OCI-LY3 (cell line): ENCODE results near the gene RSBN1L.

Experiments used
- H2AFZ ChIP-seq: fragments of 200-600, 300-600 bp; shearing (Covaris generic); 2 replicates; pipeline ENCODE4 v1.6.0; 2014; ENCODE audit warnings: antibody characterized with exemption, low read depth, low read length
- H3K27ac ChIP-seq: fragments of 200-600, 300-600 bp; sonication (generic); 2 replicates; pipeline ENCODE4 v1.5.1; 2014; ENCODE audit warnings: mild to moderate bottlenecking, low read length, moderate library complexity, mixed read lengths
- H3K27me3 ChIP-seq: fragments of 200-600, 300-600 bp; sonication (generic); 2 replicates; pipeline ENCODE4 v1.6.1; 2014; ENCODE audit warnings: low read depth, low read length, mixed read lengths
- H3K36me3 ChIP-seq: fragments of 200-600, 300-600 bp; sonication (generic); replicated peaks from 2 replicates; pipeline ENCODE3; 2014; ENCODE audit warnings: low read depth, low read length, mixed read lengths
- H3K4me1 ChIP-seq: fragments of 300-600, 200-600 bp; sonication (generic); 2 replicates; pipeline ENCODE4 v1.6.1; 2014; ENCODE audit warnings: low read length, mixed read lengths
- H3K4me2 ChIP-seq: fragments of 200-600, 300-600 bp; sonication (generic); 2 replicates; pipeline ENCODE4 v1.6.1; 2014; ENCODE audit warnings: low read length, mixed read lengths
- H3K4me3 ChIP-seq: fragments of 300-600, 200-600 bp; sonication (generic); 2 replicates; pipeline ENCODE4 v1.5.1; 2014; ENCODE audit warnings: antibody characterized with exemption, mild to moderate bottlenecking, low read length, moderate library complexity
- H3K79me2 ChIP-seq: fragments of 300-600, 200-600 bp; shearing (Covaris generic); 2 replicates; pipeline ENCODE4 v1.6.1; 2014; ENCODE audit warnings: mild to moderate bottlenecking, low read length, mixed read lengths
- H3K9ac ChIP-seq: fragments of 300-600, 200-600 bp; shearing (Covaris generic); 2 replicates; pipeline ENCODE4 v1.6.0; 2014; ENCODE audit warnings: mild to moderate bottlenecking, low read length, moderate library complexity
- H3K9me3 ChIP-seq: fragments of 200-600, 300-600 bp; shearing (Covaris generic); 2 replicates; pipeline ENCODE4 v1.6.1; 2014; ENCODE audit warnings: low read length, mixed read lengths; ENCODE audit not compliant: insufficient read depth
- H4K20me1 ChIP-seq: fragments of 200-600, 300-600 bp; sonication (generic); 2 replicates; pipeline ENCODE4 v1.6.1; 2016; ENCODE audit warnings: low read length, mixed read lengths; ENCODE audit not compliant: insufficient read depth
- EZH2phosphoT487 ChIP-seq: fragments of 200-600 bp; shearing (Covaris generic); IDR thresholded peaks from 2 replicates; pipeline ENCODE4 v1.6.1; 2018; ENCODE audit warnings: antibody characterized with exemption, mixed run types, low read depth
- TF ChIP-seq, protein P1 (sequence below): fragments of 200-600, 300-600 bp; sonication (generic); IDR thresholded peaks from 2 replicates; pipeline ENCODE4 v1.5.1; 2014; ENCODE audit warnings: antibody characterized with exemption, low read length, low read depth

The RSBN1L gene

DNA sequence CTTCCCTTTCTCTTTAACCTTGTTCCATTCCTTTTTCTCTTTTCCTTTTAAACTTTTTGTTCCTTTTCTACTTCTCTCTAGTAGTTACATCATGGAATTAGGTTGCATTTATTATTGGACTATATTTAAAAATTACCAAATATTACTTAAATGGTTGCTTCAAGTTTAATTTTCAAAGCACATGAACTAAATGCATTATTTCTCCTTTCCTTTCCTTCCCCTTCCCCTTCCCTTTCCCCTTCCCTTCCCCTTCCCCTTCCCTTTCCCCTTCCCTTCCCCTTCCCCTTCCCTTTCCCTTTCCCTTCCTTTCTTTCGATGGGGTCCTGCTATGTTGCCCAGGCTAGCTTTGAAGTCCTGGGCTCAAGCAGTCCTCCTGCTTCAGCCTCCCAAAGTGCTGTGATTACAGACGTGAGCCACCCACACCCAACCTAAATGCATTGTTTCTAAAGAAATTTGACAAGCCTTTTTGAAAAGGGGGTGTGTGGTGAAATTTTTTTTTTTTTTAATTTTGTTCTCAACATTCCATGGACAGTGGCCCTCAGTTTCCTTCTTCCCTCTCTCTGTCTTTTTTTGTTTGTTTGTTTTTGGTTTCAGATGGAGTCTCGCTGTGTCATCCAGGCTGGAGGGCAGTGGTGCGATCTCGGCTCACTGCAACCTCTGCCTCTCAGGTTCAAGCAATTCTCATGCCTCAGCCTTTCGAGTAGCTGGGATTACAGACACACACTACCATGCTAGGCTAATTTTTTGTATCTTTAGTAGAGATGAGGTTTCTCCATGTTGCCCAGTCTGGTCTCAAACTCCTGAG, 70.7 kb downstream of the RSBN1L start:
- Histone ChIP-seq H4K20me1 (no peaks in the 10 kb centered on the region; the same call in 1 of the 2 replicates), H3K4me2 (no peak overlapping the region)
- TF ChIP-seq, protein P1, sequence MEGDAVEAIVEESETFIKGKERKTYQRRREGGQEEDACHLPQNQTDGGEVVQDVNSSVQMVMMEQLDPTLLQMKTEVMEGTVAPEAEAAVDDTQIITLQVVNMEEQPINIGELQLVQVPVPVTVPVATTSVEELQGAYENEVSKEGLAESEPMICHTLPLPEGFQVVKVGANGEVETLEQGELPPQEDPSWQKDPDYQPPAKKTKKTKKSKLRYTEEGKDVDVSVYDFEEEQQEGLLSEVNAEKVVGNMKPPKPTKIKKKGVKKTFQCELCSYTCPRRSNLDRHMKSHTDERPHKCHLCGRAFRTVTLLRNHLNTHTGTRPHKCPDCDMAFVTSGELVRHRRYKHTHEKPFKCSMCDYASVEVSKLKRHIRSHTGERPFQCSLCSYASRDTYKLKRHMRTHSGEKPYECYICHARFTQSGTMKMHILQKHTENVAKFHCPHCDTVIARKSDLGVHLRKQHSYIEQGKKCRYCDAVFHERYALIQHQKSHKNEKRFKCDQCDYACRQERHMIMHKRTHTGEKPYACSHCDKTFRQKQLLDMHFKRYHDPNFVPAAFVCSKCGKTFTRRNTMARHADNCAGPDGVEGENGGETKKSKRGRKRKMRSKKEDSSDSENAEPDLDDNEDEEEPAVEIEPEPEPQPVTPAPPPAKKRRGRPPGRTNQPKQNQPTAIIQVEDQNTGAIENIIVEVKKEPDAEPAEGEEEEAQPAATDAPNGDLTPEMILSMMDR = no peak
- no peak for TF ChIP-seq EZH2phosphoT487

DNA sequence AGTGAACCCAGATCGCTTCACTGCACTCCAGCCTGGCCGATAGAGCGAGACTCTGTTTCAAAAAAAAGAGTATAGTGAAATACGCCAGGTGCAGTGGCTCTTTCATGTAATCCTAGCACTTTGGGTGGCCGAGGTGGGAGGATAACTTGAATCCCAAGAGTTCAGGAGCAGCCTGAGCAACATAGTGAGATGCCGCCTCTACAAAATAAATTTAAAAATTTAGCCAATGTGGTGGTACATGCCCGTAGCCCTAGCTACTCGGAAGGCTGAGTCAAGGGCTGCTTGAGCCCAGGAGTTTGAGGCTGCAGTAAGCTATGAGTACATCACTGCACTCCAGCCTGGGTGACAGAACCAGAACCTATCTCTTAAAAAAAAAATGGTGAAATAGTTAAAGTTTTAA, 74.1 kb downstream of the RSBN1L start:
- H2AFZ ChIP-seq = no peak overlapping the region
- H3K4me2 ChIP-seq = no peak overlapping the region
- H3K36me3 ChIP-seq = peaks cover 21% of the 10 kb centered on the region
- H3K4me3 ChIP-seq = no peak overlapping the region
- no peaks in the 10 kb centered on the region for H4K20me1 ChIP-seq
- TF ChIP-seq, protein P1 = no peak
- H3K4me1 ChIP-seq = peaks cover 6% of the 10 kb centered on the region
- H3K79me2 ChIP-seq = 0 out of 2 replicates have a peak, but pooled peaks cover 3% of the 10 kb centered on the region
- H3K27ac ChIP-seq = no peak overlapping the region
- no peaks in the 10 kb centered on the region for H3K27me3 ChIP-seq
- no peaks in the 10 kb centered on the region for H3K9me3 ChIP-seq
- H3K9ac ChIP-seq = no peak overlapping the region

More for the DNA sequence above, 70.7 kb downstream of the RSBN1L start:
- no peaks in the 10 kb centered on the region for H3K9me3 ChIP-seq
- H3K9ac ChIP-seq = no peak overlapping the region
- H3K36me3 ChIP-seq = peaks cover 2% of the 10 kb centered on the region
- no peak overlapping the region for H3K27ac ChIP-seq
- H2AFZ ChIP-seq = no peak overlapping the region
- H3K79me2 ChIP-seq = peaks cover 18% of the 10 kb centered on the region
- H3K27me3 ChIP-seq = no peaks in the 10 kb centered on the region
- peaks cover 8% of the 10 kb centered on the region for H3K4me1 ChIP-seq
- no peak overlapping the region for H3K4me3 ChIP-seq

DNA sequence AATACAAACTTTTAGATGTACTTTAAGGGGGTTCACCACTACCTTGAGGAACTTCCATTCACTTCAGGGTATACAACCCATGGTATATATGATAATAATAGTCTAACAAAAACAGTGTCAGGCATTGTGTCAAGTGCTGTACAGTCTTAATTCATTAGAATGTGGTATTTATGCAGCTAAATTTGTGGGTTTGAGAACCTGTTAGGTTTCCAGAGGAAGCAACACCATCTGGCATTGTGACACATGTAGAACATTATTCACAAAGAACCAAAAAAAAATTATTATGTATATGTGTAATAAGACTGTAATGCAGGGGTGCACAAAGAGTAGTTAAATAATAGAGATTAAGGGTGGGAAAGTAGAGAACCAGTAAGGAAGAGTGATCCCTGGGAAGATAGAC, 75.6 kb downstream of the RSBN1L start:
- peaks cover 34% of the 10 kb centered on the region for H3K36me3 ChIP-seq
- no peak overlapping the region for H3K27ac ChIP-seq
- H3K4me3 ChIP-seq = no peak overlapping the region
- TF ChIP-seq EZH2phosphoT487 = no peak
- TF ChIP-seq, protein P1 = no peak
- no peaks in the 10 kb centered on the region for H4K20me1 ChIP-seq
- no peaks in the 10 kb centered on the region for H3K79me2 ChIP-seq
- H3K27me3 ChIP-seq = no peaks in the 10 kb centered on the region
- 0 out of 2 replicates have a peak, but pooled peaks cover 5% of the 10 kb centered on the region for H3K9me3 ChIP-seq
- no peak overlapping the region for H3K9ac ChIP-seq
- no peak overlapping the region for H3K4me2 ChIP-seq
- no peaks in the 10 kb centered on the region for H3K4me1 ChIP-seq
- H2AFZ ChIP-seq = no peak overlapping the region

DNA sequence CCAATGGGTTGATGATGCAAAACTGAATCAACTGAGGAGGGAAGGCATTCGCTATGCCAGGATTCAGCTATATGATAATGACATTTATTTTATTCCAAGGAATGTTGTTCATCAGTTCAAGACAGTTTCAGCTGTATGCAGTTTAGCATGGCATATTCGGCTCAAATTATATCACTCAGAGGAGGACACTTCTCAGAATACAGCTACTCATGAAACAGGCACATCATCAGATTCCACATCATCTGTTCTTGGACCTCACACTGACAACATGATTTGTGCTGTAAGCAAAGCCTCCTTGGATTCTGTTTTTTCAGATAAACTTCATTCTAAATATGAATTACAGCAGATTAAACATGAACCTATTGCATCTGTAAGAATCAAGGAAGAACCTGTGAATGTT, 82.3 kb downstream of the RSBN1L start:
- Histone ChIP-seq H3K9ac (no peak overlapping the region), H3K27me3 (no peaks in the 10 kb centered on the region), H3K79me2 (no peaks in the 10 kb centered on the region)

More for the DNA sequence above, 82.3 kb downstream of the RSBN1L start:
- no peak overlapping the region for H3K4me3 ChIP-seq
- peaks cover 40% of the 10 kb centered on the region for H3K36me3 ChIP-seq
- no peaks in the 10 kb centered on the region for H3K4me1 ChIP-seq
- H4K20me1 ChIP-seq = no peaks in the 10 kb centered on the region
- 0 out of 2 replicates have a peak, but pooled peaks cover 5% of the 10 kb centered on the region for H3K9me3 ChIP-seq
- no peak overlapping the region for H2AFZ ChIP-seq
- no peak overlapping the region for H3K27ac ChIP-seq
- no peak overlapping the region for H3K4me2 ChIP-seq
- no peak for TF ChIP-seq EZH2phosphoT487
- TF ChIP-seq, protein P1 = no peak
